Sigmoid colon (tissue), 7 donors: ENCODE measurements around the gene KRT83. TPM values are rescaled to one million over a fixed set of nuclear protein-coding genes. Genes with fewer than 3 reads are reported as not detected.

ENCODE experiments used
- DNase-seq: peaks from one replicate; pipeline ENCODE4 v3.0.0-alpha.2; 2019
- H3K27ac ChIP-seq, 4 donors: fragments of 200-600 bp; sonication (generic); one replicate each; pipeline ENCODE4 v1.5.1; 2016 to 2019; ENCODE audit warnings: mild to moderate bottlenecking in 1 of 4
- H3K27me3 ChIP-seq, 3 donors: fragments of 200-600 bp; sonication (generic); one replicate each; pipeline ENCODE4 v1.5.1; 2019; ENCODE audit warnings: mild to moderate bottlenecking in 1 of 3
- H3K36me3 ChIP-seq, 4 donors: fragments of 200-600 bp; sonication (generic); one replicate each; pipeline ENCODE4 v1.5.1; 2016 to 2019
- H3K4me1 ChIP-seq, 4 donors: fragments of 200-600 bp; sonication (generic); one replicate each; pipeline ENCODE4 v1.5.1; 2017 to 2019
- H3K4me3 ChIP-seq, 4 donors: fragments of 200-600 bp; sonication (generic); one replicate each; pipeline ENCODE4 v1.5.1; 2017 to 2019; ENCODE audit warnings: mild to moderate bottlenecking in 2 of 4, moderate library complexity in 1 of 4
- H3K9me3 ChIP-seq, 4 donors: fragments of 200-600 bp in 3 of 4; sonication (generic) in 3 of 4; one replicate each; pipeline versions ENCODE4 v1.5.1 to v1.6.1; 2013 to 2019
- EP300 ChIP-seq, 4 donors: sonication (generic); formaldehyde crosslinking; IDR thresholded peaks; one replicate each; pipeline ENCODE4 v1.6.1; 2017; ENCODE audit warnings: antibody characterized with exemption in 4 of 4
- POLR2A ChIP-seq, 2 donors: fragments of 450-650 bp; IDR thresholded peaks; one replicate each; pipeline ENCODE4 v1.6.1; 2016; ENCODE audit warnings: antibody characterized with exemption in 2 of 2, mild to moderate bottlenecking in 2 of 2, moderate library complexity in 2 of 2
- POLR2AphosphoS5 ChIP-seq, 4 donors: sonication (generic); formaldehyde crosslinking; IDR thresholded peaks; one replicate each; pipeline ENCODE4 v1.6.1; 2017; ENCODE audit warnings: antibody characterized with exemption in 4 of 4
- WGBS, 2 donors: extraction: QIAGEN DNeasy Blood & Tissue Kit; methylation state at CpG; one replicate each; pipeline ENCODE4 v1.1.7; 2013; 5-methylcytosine and 5-hydroxymethylcytosine counted together
- intact Hi-C: fragments of 100-400 bp; cut with DNase I; formaldehyde crosslinking; loops from one replicate; pipeline ENCODE4 v1.15.1; 2023
- polyA plus RNA-seq, 3 donors: library from polyadenylated mRNA; stranded (reverse); fragments of 200-250 nt; gene quantifications; one replicate each; pipeline ENCODE4 v1.2.3, GENCODE V29; 2013
- total RNA-seq, 4 donors: library from RNA; depleted of rRNA; stranded (reverse); fragments of >200 nt; gene quantifications; one replicate each; pipeline ENCODE4 v1.1.0, GENCODE V29; 2016
- TF ChIP-seq, protein P1 (sequence below), 4 experiments: fragments of 450-650 bp in 3 of 4; fragments of 200-600 bp in 1 of 4; IDR thresholded peaks; one replicate each; pipeline ENCODE4 v1.5.1; 2016 to 2019; ENCODE audit warnings: antibody characterized with exemption in 4 of 4, mild to moderate bottlenecking in 3 of 4, moderate library complexity in 2 of 4
- donor health status: healthy with polysubstance abuse.
- donor health status: Bipolar disorder and iron deficiency.
- donor health status: healthy.

Gene KRT83
- total and polyA plus RNA-seq, 7 donors: not detected

DNA sequence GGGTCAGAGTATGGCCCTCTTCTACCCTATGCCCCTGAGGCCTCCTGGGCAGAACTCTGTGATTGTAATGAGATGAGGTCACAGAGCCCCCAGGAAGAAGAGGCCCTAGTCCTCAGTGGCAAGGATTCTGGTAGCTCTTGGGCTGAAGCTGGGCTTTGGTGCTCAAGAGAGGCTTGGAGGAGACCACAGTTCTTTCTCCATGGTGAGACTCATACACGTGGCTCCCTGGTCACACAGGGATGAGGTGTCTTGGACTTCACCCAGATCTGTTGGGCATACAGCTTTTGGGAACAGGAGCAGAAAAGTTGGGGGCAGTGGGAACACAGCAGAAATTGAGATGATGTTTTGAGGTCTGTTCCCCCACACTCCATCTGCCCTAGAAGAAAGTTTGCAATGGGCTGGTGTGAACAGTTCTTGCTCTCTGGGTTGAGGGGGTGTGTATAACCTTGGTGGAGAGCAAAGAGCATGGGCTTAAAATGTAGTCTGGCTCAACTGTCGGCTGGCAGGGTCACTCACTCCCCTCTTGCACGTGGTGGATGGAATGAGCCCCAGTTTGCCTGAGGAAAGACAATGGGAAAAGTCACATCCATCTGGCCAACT, 46.6 kb downstream of the KRT83 start, which contains the start of gene KRT86:
TSS of gene KRT86 (plus strand) at position 125 of the 600 bp plus-strand sequence. CDS start 27,272 bp downstream, outside the sequence.
- Histone ChIP-seq H3K27me3 (no peaks in the 10 kb centered on the region), H3K36me3 (no peaks in the 10 kb centered on the region), H3K4me3 (no peak within 1 kb of the TSS), H3K9me3 (no peaks in the 10 kb centered on the region), H3K27ac (no peak within 1 kb of the TSS), H3K4me1 (peaks cover 0 to 15% (median 14%) of the 10 kb centered on the region in 4 donors)
- TF ChIP-seq POLR2AphosphoS5 (IDR thresholded peaks at IDR 0.05): no peak
- TF ChIP-seq, protein P1, sequence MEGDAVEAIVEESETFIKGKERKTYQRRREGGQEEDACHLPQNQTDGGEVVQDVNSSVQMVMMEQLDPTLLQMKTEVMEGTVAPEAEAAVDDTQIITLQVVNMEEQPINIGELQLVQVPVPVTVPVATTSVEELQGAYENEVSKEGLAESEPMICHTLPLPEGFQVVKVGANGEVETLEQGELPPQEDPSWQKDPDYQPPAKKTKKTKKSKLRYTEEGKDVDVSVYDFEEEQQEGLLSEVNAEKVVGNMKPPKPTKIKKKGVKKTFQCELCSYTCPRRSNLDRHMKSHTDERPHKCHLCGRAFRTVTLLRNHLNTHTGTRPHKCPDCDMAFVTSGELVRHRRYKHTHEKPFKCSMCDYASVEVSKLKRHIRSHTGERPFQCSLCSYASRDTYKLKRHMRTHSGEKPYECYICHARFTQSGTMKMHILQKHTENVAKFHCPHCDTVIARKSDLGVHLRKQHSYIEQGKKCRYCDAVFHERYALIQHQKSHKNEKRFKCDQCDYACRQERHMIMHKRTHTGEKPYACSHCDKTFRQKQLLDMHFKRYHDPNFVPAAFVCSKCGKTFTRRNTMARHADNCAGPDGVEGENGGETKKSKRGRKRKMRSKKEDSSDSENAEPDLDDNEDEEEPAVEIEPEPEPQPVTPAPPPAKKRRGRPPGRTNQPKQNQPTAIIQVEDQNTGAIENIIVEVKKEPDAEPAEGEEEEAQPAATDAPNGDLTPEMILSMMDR (IDR thresholded peaks at IDR 0.05): no peak
- TF ChIP-seq EP300 (IDR thresholded peaks at IDR 0.05): no peak
- no peak for TF ChIP-seq POLR2A (IDR thresholded peaks at IDR 0.05)
- WGBS, 2 donors: 73 to 78% methylated on average over 3 of the region's 3 CpGs
- DNase-seq: no peak
- intact Hi-C loops: loop anchor here (10.0 kb wide), 1 partner anchor 250 kb away; no protein-coding TSS in a partner anchor

DNA sequence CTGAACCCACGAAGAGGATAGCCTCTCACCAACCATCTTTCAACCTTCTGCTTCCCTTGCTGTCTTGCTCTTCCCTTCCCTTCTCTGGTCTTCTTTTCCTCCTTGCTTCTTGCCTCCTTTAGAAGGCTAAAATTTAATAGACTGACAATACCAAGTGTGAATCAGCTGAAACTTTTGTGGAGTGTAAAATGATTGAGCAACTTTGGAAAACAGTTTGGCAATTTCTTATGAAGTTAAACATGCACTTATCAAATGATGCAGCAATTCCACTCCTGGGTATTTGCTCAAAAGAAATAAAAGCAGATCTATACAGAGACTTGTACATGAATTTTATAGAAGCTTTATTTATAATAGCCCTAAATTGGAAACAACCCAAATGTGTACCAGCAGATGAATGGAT, 50.0 kb downstream of the KRT83 start:
- no peak overlapping the region for H3K4me3 ChIP-seq
- 71 to 85% methylated on average over 1 of the region's 1 CpG for WGBS, 2 donors

DNA sequence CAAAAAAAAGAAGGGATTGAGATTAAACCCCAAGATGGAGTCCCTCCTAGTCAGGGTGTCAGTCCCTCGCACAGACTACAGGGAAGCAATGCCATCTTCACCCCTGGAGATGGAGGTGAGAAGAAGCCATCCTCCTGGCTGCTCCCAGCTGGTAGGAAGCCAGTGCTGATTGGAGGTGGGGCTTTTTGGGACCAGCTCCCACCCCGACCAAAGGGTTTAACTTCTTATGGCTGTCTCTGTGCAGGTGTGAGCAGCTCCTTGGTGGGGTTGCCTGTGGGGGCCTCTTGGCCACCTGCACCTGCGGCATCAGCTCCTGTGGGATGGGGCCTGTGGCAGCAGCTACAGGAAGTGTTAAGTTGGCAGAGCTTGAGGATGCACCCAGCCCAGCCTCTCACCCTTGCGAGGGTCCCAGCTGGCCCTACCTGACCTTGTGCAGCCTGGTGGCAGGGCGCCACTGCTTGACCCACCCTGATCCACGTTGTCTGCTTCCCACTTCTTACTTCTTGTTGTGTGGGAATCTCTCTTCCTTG, 50.6 kb downstream of the KRT83 start:
- Histone ChIP-seq H3K9me3 (no peaks in the 10 kb centered on the region), H3K4me3 (no peak overlapping the region), H3K4me1 (no peaks in the 10 kb centered on the region), H3K27ac (no peak overlapping the region), H3K36me3 (no peaks in the 10 kb centered on the region), H3K27me3 (no peaks in the 10 kb centered on the region)
- peak; percentile 40 for DNase-seq
- intact Hi-C loops: loop anchor here (10.0 kb wide), 1 partner anchor 246 kb away; no protein-coding TSS in a partner anchor
- TF ChIP-seq POLR2A (IDR thresholded peaks at IDR 0.05): no peak
- no peak for TF ChIP-seq EP300 (IDR thresholded peaks at IDR 0.05)
- WGBS, 2 donors: 82 to 87% methylated on average over 6 of the region's 6 CpGs

More for the DNA sequence above, 50.0 kb downstream of the KRT83 start:
- intact Hi-C loops: loop anchor here (10.0 kb wide), 1 partner anchor 246 kb away; no protein-coding TSS in a partner anchor
- Histone ChIP-seq H3K9me3 (no peaks in the 10 kb centered on the region), H3K4me1 (no peaks in the 10 kb centered on the region), H3K36me3 (no peaks in the 10 kb centered on the region), H3K27ac (no peak overlapping the region), H3K27me3 (no peaks in the 10 kb centered on the region)
- TF ChIP-seq EP300 (IDR thresholded peaks at IDR 0.05): no peak
- TF ChIP-seq POLR2AphosphoS5 (IDR thresholded peaks at IDR 0.05): no peak
- TF ChIP-seq, protein P1 (IDR thresholded peaks at IDR 0.05): no peak
- no peak for TF ChIP-seq POLR2A (IDR thresholded peaks at IDR 0.05)
- DNase-seq: no peak

DNA sequence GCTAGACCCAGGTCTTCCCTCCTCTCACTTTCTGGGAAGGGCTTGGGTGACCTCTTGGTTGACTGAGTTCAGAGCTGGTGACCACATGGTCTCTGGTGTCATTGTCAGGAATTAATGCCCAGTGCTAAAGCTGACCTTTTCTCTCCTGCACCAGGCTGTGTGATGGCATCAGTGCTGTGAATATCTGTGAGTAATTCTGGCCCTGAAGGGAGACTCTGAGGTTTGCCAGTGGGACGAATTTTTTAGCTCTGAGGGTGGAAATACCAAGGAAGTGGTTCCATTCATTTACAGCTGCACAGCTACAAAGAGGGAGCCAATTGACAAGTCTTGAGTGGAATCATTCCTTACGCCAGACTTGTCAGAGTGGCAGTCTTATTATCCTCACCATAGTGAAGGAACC, 53.0 kb downstream of the KRT83 start:
- H3K27ac ChIP-seq: no peak overlapping the region
- no peaks in the 10 kb centered on the region for H3K4me1 ChIP-seq
- TF ChIP-seq, protein P1 (IDR thresholded peaks at IDR 0.05): no peak
- TF ChIP-seq POLR2A (IDR thresholded peaks at IDR 0.05): no peak
- no peak for TF ChIP-seq EP300 (IDR thresholded peaks at IDR 0.05)
- no peak for TF ChIP-seq POLR2AphosphoS5 (IDR thresholded peaks at IDR 0.05)
- no peaks in the 10 kb centered on the region for H3K9me3 ChIP-seq
- no peaks in the 10 kb centered on the region for H3K27me3 ChIP-seq
- intact Hi-C loops: no loop called here
- WGBS, 2 donors: 78 to 86% methylated on average over 2 of the region's 2 CpGs
- H3K36me3 ChIP-seq: no peaks in the 10 kb centered on the region
- DNase-seq: peak; percentile 24
- no peak overlapping the region for H3K4me3 ChIP-seq

DNA sequence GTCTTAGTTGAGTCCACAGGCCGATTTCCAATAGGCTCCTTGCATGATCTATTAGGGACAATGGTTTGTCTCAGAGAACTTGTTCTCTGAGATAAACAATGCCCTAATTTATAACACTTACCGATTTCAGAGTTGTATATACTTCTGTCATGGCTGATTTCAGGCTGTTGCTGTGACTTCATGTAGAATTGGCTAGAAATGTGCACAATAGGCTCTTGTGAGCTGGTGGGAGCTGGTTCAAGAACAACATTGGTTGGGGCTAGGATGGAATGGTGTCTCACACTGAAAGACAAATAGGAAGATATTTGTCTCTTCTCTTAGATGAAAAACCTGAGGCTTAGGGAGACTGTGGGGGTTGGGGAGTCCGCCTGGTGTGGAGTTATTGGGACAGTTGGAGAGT, 53.5 kb downstream of the KRT83 start:
- H3K27me3 ChIP-seq: no peaks in the 10 kb centered on the region
- no peak for DNase-seq
- 85 to 88% methylated on average over 3 of the region's 3 CpGs for WGBS, 2 donors
- H3K4me3 ChIP-seq: no peak overlapping the region
- intact Hi-C loops: no loop called here
- H3K4me1 ChIP-seq: no peaks in the 10 kb centered on the region
- TF ChIP-seq, protein P1 (IDR thresholded peaks at IDR 0.05): no peak
- TF ChIP-seq POLR2AphosphoS5 (IDR thresholded peaks at IDR 0.05) (no peak), POLR2A (IDR thresholded peaks at IDR 0.05) (no peak), EP300 (IDR thresholded peaks at IDR 0.05) (no peak)
- no peaks in the 10 kb centered on the region for H3K9me3 ChIP-seq
- H3K36me3 ChIP-seq: no peaks in the 10 kb centered on the region
- H3K27ac ChIP-seq: no peak overlapping the region
